Panc1 (cell line): ENCODE results near the gene LRRK1. TPM values are rescaled to one million over a fixed set of nuclear protein-coding genes. Genes with fewer than 3 reads are reported as not detected.
A peak's percentile ranks its signal among the peaks of the same experiment; 100 is the strongest.

ENCODE experiments used
- ATAC-seq: fragments of 200-7000 bp; cut with Tn5 transposase; 2 replicates; pipeline ENCODE4 v1.9.1; 2020; ENCODE audit warnings: mild to moderate bottlenecking, moderate library complexity
- BruUV-seq: library from RNA; stranded (reverse); fragments of 400-500 nt; replicated peaks from 2 replicates; lab custom pipeline; 2021; lab: Mats Ljungman, UMichigan
- CTCF ChIA-PET: fragments of 300-600 bp; sonication (Branson Sonifier 250); formaldehyde crosslinking; loops from one replicate; lab custom pipeline; 2022; ENCODE audit warnings: antibody characterized with exemption; lab: Charles Lee
- POLR2A ChIA-PET: fragments of 300-600 bp; sonication (Branson Sonifier 250); formaldehyde crosslinking; loops from one replicate; lab custom pipeline; 2022; ENCODE audit warnings: antibody characterized with exemption; lab: Charles Lee
- DNase-seq: peaks from one replicate; pipeline ENCODE4 v3.0.0-alpha.2; 2010; ENCODE audit warnings: low read depth, low spot score
- H3K27ac ChIP-seq: 2 replicates; pipeline ENCODE4 v1.5.1; 2011; ENCODE audit warnings: mild to moderate bottlenecking, low read length, inconsistent platforms
- H3K27me3 ChIP-seq: fragments of 200-500 bp; sonication (Bioruptor generic); 2 replicates; pipeline ENCODE4 v1.6.0; 2014; ENCODE audit warnings: low read length, inconsistent platforms; ENCODE audit not compliant: control insufficient read depth, insufficient read depth
- H3K36me3 ChIP-seq: fragments of 200-500 bp; sonication (Bioruptor generic); 2 replicates; pipeline ENCODE4 v1.5.1; 2014; ENCODE audit warnings: inconsistent platforms, mild to moderate bottlenecking, low read length, moderate library complexity; ENCODE audit not compliant: control insufficient read depth, insufficient read depth
- H3K4me1 ChIP-seq: 2 replicates; pipeline ENCODE4 v1.5.1; 2011; ENCODE audit warnings: inconsistent platforms, mild to moderate bottlenecking, low read length, moderate library complexity; ENCODE audit not compliant: control insufficient read depth, insufficient read depth
- H3K4me3 ChIP-seq, 2 experiments: 2 replicates each; pipeline ENCODE4 v1.5.1; 2011 to 2012; ENCODE audit warnings: low read depth in 2 of 2, low read length in 2 of 2, mild to moderate bottlenecking in 2 of 2, inconsistent platforms in 1 of 2, moderate library complexity in 1 of 2
- H3K9me3 ChIP-seq: fragments of 200-500 bp; sonication (Bioruptor generic); 2 replicates; pipeline ENCODE4 v1.5.1; 2014; ENCODE audit warnings: low read depth, mild to moderate bottlenecking, inconsistent platforms, low read length, moderate library complexity; ENCODE audit not compliant: control insufficient read depth, insufficient read depth
- CTCF ChIP-seq: fragments of 450-650 bp; IDR thresholded peaks from 2 replicates; pipeline ENCODE4 v1.5.1; 2017; ENCODE audit warnings: mild to moderate bottlenecking
- POLR2AphosphoS5 ChIP-seq: IDR thresholded peaks from 2 replicates; pipeline ENCODE4 v1.6.1; 2012; ENCODE audit warnings: mild to moderate bottlenecking, low read depth, low read length, moderate library complexity
- REST ChIP-seq, 2 experiments: IDR thresholded peaks; 2 replicates each; pipeline ENCODE4 v1.6.1; 2011 to 2012; ENCODE audit warnings: low read depth in 2 of 2, control low read depth in 1 of 2, low read length in 1 of 2, mild to moderate bottlenecking in 1 of 2, moderate library complexity in 1 of 2; ENCODE audit not compliant: insufficient read depth in 1 of 2
- SIN3A ChIP-seq: IDR thresholded peaks from 2 replicates; pipeline ENCODE4 v1.6.1; 2012; ENCODE audit warnings: low read depth, mild to moderate bottlenecking, low read length, moderate library complexity, borderline replicate concordance; ENCODE audit not compliant: insufficient read depth
- TCF7L2 ChIP-seq: IDR thresholded peaks from 2 replicates; pipeline ENCODE4 v1.6.1; 2011; ENCODE audit warnings: mild to moderate bottlenecking, low read depth, low read length, inconsistent platforms
- in situ Hi-C: cut with HindIII; loops from 2 replicates; pipeline ENCODE4 v1.10.0; 2016; ENCODE audit warnings: low sequenced_read_pairs, low pct_unique_long_range_greater_than_20kb
- intact Hi-C: fragments of 100-400 bp; cut with micrococcal nuclease; formaldehyde crosslinking; loops from one replicate; pipeline ENCODE4 v1.10.0; 2022; ENCODE audit not compliant: unreplicated experiment
- total RNA-seq: library from RNA; stranded (reverse); gene quantifications from one replicate; pipeline ENCODE4 v1.2.1, GENCODE V29; 2021; ENCODE audit not compliant: unreplicated experiment

Gene LRRK1
- total RNA-seq, 1 experiment from 2014 or later: 88.0 TPM

- Histone ChIP-seq H3K4me3 (no peak overlapping the region), H3K36me3 (peaks cover 3% of the 10 kb centered on the region; the same call in 1 of the 2 replicates), H3K9me3 (no peaks in the 10 kb centered on the region), H3K4me1 (peaks cover 30% of the 10 kb centered on the region), H3K27me3 (no peaks in the 10 kb centered on the region), H3K27ac (no peak overlapping the region)
- in situ Hi-C loops (no loop called here), intact Hi-C loops (no loop called here)
- ATAC-seq (no peak), DNase-seq (no peak)
- no peak for TF ChIP-seq POLR2AphosphoS5
- TF ChIP-seq CTCF: no peak
- no peak for TF ChIP-seq SIN3A
- no peak for TF ChIP-seq REST (IDR thresholded peaks at IDR 0.05; ENCODE audit: insufficient read depth in 1 of 2, low read depth in 2 of 2, low read length in 1 of 2)
- TF ChIP-seq TCF7L2: no peak
- ChIA-PET POLR2A (no interaction called here), CTCF (no interaction called here)
- BruUV-seq: no TSS peak
Observed at GRCh38 chr15:100877551-100877950, 41.6 kb upstream of the LRRK1 start.

- POLR2A ChIA-PET: no interaction called here
- CTCF ChIA-PET: no interaction called here
- Histone ChIP-seq H3K27ac (peak overlapping the region; percentile 75), H3K4me1 (peaks cover 33% of the 10 kb centered on the region), H3K4me3 (peak overlapping the region in 1 of 2 experiments; percentile 41; a peak in 3 of 4 replicates), H3K36me3 (peaks cover 3% of the 10 kb centered on the region; the same call in 1 of the 2 replicates), H3K27me3 (no peaks in the 10 kb centered on the region), H3K9me3 (no peaks in the 10 kb centered on the region)
- BruUV-seq: no TSS peak
- in situ Hi-C loops: no loop called here
- TF ChIP-seq SIN3A (no peak), POLR2AphosphoS5 (no peak), CTCF (no peak), REST (IDR thresholded peaks at IDR 0.05; ENCODE audit: insufficient read depth in 1 of 2, low read depth in 2 of 2, low read length in 1 of 2) (no peak), TCF7L2 (no peak)
- DNase-seq (no peak), ATAC-seq (no peak)
- intact Hi-C loops: no loop called here
Observed at GRCh38 chr15:100878130-100878529, 41.0 kb upstream of the LRRK1 start.
